ENCODE results near the gene TRAPPC2L.

TRAPPC2L gene

GRCh38 chr16:88909431-88910210, 52.7 kb downstream of the TRAPPC2L start:
- POLR2A ChIA-PET = no interaction called here
- TF ChIP-seq CTCF (IDR thresholded peaks at IDR 0.05; ENCODE audit: control extremely low read depth, extremely low read depth, low read depth, missing control alignments) = no peak

GRCh38 chr16:88910284-88911135, 53.6 kb downstream of the TRAPPC2L start:
- POLR2A ChIA-PET = no interaction called here
- CTCF ChIA-PET = no interaction called here
- no peak for DNase-seq (ENCODE audit: extremely low spot score)
- no peak for TF ChIP-seq CTCF (IDR thresholded peaks at IDR 0.05; ENCODE audit: control extremely low read depth, extremely low read depth, low read depth, missing control alignments)

More at GRCh38 chr16:88909431-88910210, 52.7 kb downstream of the TRAPPC2L start:
- CTCF ChIA-PET = no interaction called here
- DNase-seq (ENCODE audit: extremely low spot score) = no peak

GRCh38 chr16:88911136-88911945, 54.4 kb downstream of the TRAPPC2L start:
- ChIA-PET POLR2A (no interaction called here), CTCF (no interaction called here)
- TF ChIP-seq CTCF (IDR thresholded peaks at IDR 0.05; ENCODE audit: control extremely low read depth, extremely low read depth, low read depth, missing control alignments) = no peak

GRCh38 chr16:88911946-88912310, 55.0 kb downstream of the TRAPPC2L start:
- CTCF ChIA-PET = no interaction called here
- POLR2A ChIA-PET = no interaction called here
- no peak for DNase-seq (ENCODE audit: extremely low spot score)
- no peak for TF ChIP-seq CTCF (IDR thresholded peaks at IDR 0.05; ENCODE audit: control extremely low read depth, extremely low read depth, low read depth, missing control alignments)

More at GRCh38 chr16:88911136-88911945, 54.4 kb downstream of the TRAPPC2L start:
- DNase-seq (ENCODE audit: extremely low spot score) = no peak

All from GM10248 (cell line).